ENCODE data around the gene SEMA4A.

The SEMA4A gene

DNA sequence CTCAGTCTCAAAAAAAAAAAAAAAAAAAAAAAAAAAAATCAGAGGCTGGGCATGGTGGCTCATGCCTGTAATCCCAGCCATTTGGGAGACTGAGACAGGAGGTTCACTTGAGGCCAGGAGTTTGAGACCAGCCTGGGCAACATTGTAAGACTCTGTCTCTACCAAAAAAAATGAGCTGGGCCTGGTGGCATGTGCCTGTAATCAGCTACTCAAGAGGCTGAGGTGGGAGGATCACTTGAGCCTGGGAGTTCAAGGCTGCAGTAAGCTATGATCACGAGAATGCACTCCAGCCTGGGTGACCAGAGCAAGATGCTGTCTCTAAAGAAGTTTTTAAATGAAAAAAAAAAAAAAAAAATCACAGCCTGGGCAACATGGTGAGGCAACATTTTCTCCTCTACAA, 10.3 kb downstream of the SEMA4A start:
- no peak overlapping the region for H3K4me3 ChIP-seq (ENCODE audit: control insufficient read depth, low read depth, low read length)
- TF ChIP-seq CTCF (IDR thresholded peaks at IDR 0.05; ENCODE audit: control insufficient read depth, insufficient read depth, low read depth, low read length, missing control alignments) = no peak
- DNase-seq (ENCODE audit: low read depth) = no peak

DNA sequence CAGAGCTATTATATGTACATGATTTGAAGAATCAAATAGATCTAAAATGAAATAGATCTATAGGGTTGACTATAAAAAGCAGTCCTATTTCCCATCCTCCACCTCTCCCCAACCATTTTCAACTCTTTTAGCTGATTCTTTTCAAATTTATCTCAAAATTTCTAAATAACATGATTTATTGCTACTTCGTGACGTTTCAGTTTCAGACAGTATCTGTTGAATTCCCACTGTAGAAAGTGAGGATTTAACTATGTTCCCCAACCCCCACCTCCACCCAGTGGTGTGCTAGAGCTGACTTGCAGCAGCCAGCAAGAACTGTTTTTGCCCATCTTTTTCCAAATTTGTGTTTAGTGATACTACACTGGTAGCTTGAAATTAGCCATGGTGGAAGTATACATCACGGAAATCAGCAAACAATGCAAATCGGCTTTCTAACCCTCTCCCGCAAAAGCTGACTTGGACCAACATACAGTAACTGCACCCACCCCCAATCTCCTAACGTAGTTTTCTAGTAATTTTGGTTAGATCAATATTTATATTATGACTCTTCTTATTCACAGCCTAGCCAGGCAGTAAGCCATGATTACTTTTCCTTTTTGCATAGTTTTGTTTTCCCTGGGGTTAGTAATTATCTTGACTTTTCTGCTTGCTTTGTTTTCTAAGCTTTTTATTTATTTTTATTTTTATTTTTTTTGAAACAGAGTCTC, 10.9 kb downstream of the SEMA4A start:
- DNase-seq (ENCODE audit: low read depth) = no peak
- TF ChIP-seq CTCF (IDR thresholded peaks at IDR 0.05; ENCODE audit: control insufficient read depth, insufficient read depth, low read depth, low read length, missing control alignments) = no peak
- no peak overlapping the region for H3K4me3 ChIP-seq (ENCODE audit: control insufficient read depth, low read depth, low read length)

- H3K4me3 ChIP-seq (ENCODE audit: control insufficient read depth, low read depth, low read length) = no peak overlapping the region
- TF ChIP-seq CTCF (IDR thresholded peaks at IDR 0.05; ENCODE audit: control insufficient read depth, insufficient read depth, low read depth, low read length, missing control alignments) = no peak
- no peak for DNase-seq (ENCODE audit: low read depth)
Measured at GRCh38 chr1:156165083-156165482, 11.7 kb downstream of the SEMA4A start.

- DNase-seq (ENCODE audit: low read depth) = no peak
- no peak for TF ChIP-seq CTCF (IDR thresholded peaks at IDR 0.05; ENCODE audit: control insufficient read depth, insufficient read depth, low read depth, low read length, missing control alignments)
- no peak overlapping the region for H3K4me3 ChIP-seq (ENCODE audit: control insufficient read depth, low read depth, low read length)
Measured at GRCh38 chr1:156167536-156167935, 14.2 kb downstream of the SEMA4A start.

DNA sequence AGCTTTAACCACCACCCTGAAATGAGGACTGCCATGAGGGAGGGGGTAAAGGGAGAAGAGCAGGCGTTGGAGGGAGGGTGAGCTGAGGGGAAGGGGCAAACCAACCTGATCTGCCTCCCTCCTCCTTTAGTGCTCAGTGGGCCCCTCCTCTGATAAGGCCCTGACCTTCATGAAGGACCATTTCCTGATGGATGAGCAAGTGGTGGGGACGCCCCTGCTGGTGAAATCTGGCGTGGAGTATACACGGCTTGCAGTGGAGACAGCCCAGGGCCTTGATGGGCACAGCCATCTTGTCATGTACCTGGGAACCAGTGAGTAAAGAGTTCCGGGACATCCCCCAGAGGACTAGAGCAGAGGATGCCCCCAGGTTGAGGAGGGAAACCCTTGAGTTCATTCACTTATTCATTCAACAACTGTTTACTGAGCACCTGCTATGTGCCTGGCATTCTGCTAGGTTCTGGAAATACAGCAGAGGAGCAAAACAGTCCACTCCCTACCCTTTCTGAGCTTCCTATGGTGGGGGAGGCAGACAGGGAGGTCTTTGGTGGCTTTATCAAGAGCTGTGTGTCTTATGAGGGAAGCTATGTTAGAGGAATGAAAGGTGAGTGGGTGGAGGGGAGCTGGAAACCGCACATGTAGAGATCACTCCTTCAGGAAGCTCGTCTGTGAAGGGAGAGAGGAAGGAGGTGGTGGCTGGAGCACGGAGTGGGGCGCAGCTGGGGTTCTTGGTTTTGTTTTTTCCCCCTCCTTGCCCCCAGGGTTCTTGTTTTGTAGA, 19.5 kb downstream of the SEMA4A start:
- DNase-seq (ENCODE audit: low read depth) = no peak

More for the DNA sequence above, 19.5 kb downstream of the SEMA4A start:
- no peak for TF ChIP-seq CTCF (IDR thresholded peaks at IDR 0.05; ENCODE audit: control insufficient read depth, insufficient read depth, low read depth, low read length, missing control alignments)
- H3K4me3 ChIP-seq (ENCODE audit: control insufficient read depth, low read depth, low read length) = no peak overlapping the region

Data from AG09309 (cell line).